ENCODE results near the gene RNF207. TPM values are rescaled to one million over a fixed set of nuclear protein-coding genes. Genes with fewer than 3 reads are reported as not detected.

Gene RNF207
- total and polyA plus RNA-seq, 2 of the 8 experiments (the other 6 are each of a cell fraction or from before 2014, with no cell fraction given) = 3.9 to 5.4 TPM

- TF ChIP-seq CHD7 (IDR thresholded peaks at IDR 0.05; ENCODE audit: insufficient replicate concordance, low read length) = no peak
- no peak for TF ChIP-seq ATF2 (IDR thresholded peaks at IDR 0.05; ENCODE audit: low read length)
- no peak for TF ChIP-seq USF2 (IDR thresholded peaks at IDR 0.05; ENCODE audit: low read length)
- TF ChIP-seq EGR1 (IDR thresholded peaks at IDR 0.05; ENCODE audit: borderline replicate concordance, low read depth, low read length) = no peak
- peak; percentile 81 for TF ChIP-seq TBP (IDR thresholded peaks at IDR 0.05; ENCODE audit: low read depth, low read length)
- TF ChIP-seq PHF8 (conservative IDR thresholded peaks at IDR 0.05; ENCODE audit: low read depth, low read length) = 0 out of 2 replicates have a peak, but pooled peaks have one; percentile 35
- TF ChIP-seq POLR2A (IDR thresholded peaks at IDR 0.05; ENCODE audit: control extremely low read depth in 1 of 2, low read depth in 2 of 2, low read length in 2 of 2) = peak in 1 of 2 experiments; percentile 53; a peak in 1 of 3 replicates
- no peak for TF ChIP-seq SP4 (IDR thresholded peaks at IDR 0.05; ENCODE audit: low read length)
- no peak for TF ChIP-seq ZNF274 (IDR thresholded peaks at IDR 0.05; ENCODE audit: borderline replicate concordance, extremely low read depth, low read length)
Measured at GRCh38 chr1:6243993-6244392, 38.1 kb downstream of the RNF207 start, which contains the start of gene HES3 (continued).
